Effector memory CD4-positive, alpha-beta T cell (primary cell): ENCODE measurements around the gene ZNF302.
"Not testable (repeated sequence)": the region's sequence is repeated elsewhere in the genome, so short reads cannot be mapped to it uniquely, and the experiment has no call there.

Source experiments
- DNase-seq, 3 donors: peaks; one replicate each; pipeline ENCODE4 v3.0.0-alpha.2; 2020
- H3K27ac ChIP-seq: 2 replicates; pipeline ENCODE4 v1.7.0; 2013; ENCODE audit warnings: mild to moderate bottlenecking, low read length, moderate library complexity; ENCODE audit not compliant: insufficient read depth, poor library complexity, severe bottlenecking
- H3K27me3 ChIP-seq: replicated peaks from 2 replicates; pipeline ENCODE4 v1.7.0; 2013; ENCODE audit warnings: mild to moderate bottlenecking, low read length; ENCODE audit not compliant: insufficient read depth, control insufficient read depth, poor library complexity, severe bottlenecking
- H3K36me3 ChIP-seq: 2 replicates; pipeline ENCODE4 v1.7.0; 2013; ENCODE audit warnings: mild to moderate bottlenecking, low read length, moderate library complexity; ENCODE audit not compliant: control insufficient read depth, insufficient read depth
- H3K4me1 ChIP-seq: 2 replicates; pipeline ENCODE4 v1.7.0; 2013; ENCODE audit warnings: low read length, mild to moderate bottlenecking; ENCODE audit not compliant: control insufficient read depth, insufficient read depth, poor library complexity, severe bottlenecking
- H3K4me3 ChIP-seq: 2 replicates; pipeline ENCODE4 v1.7.0; 2013; ENCODE audit warnings: low read length, low read depth, mild to moderate bottlenecking; ENCODE audit not compliant: insufficient read depth, poor library complexity, severe bottlenecking
- H3K9me3 ChIP-seq: 2 replicates; pipeline ENCODE4 v1.7.0; 2013; ENCODE audit warnings: mild to moderate bottlenecking, low read length, moderate library complexity; ENCODE audit not compliant: control insufficient read depth

The ZNF302 gene

DNA sequence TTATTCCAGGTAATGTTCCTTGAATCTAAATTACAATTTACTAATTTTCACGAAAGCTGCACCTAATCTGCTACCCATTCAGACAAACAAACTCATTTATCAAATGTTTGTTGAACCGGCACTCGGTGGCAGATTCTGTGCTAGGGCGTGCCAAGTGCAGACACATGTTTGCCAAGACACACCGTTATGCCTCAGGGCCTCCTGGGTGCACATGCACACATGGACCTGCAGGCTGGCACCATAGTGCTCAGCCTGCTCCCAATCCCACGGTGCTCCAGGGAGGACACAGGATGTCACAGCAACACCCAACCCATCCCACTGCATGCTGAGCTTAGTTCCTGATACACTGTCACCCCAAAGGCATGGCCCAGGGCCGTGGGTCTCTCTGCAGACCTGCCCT, 8.2 kb upstream of the ZNF302 start:
- H3K4me3 ChIP-seq, result no peak overlapping the region
- no peaks in the 10 kb centered on the region for H3K4me1 ChIP-seq
- no peaks in the 10 kb centered on the region for H3K9me3 ChIP-seq
- H3K27ac ChIP-seq, result no peak overlapping the region
- H3K36me3 ChIP-seq, result no peaks in the 10 kb centered on the region
- H3K27me3 ChIP-seq, result no peaks in the 10 kb centered on the region
- DNase-seq, result no peak

- Histone ChIP-seq H3K4me3 (no peak overlapping the region), H3K9me3 (no peaks in the 10 kb centered on the region), H3K27me3 (no peaks in the 10 kb centered on the region), H3K4me1 (peaks cover 6% of the 10 kb centered on the region), H3K27ac (no peak overlapping the region), H3K36me3 (no peaks in the 10 kb centered on the region)
- no peak for DNase-seq
Measured at GRCh38 chr19:34671972-34672371, 5.5 kb upstream of the ZNF302 start.

- H3K4me3 ChIP-seq, result no peak overlapping the region
- no peak for DNase-seq
- H3K9me3 ChIP-seq, result no peaks in the 10 kb centered on the region
- H3K27ac ChIP-seq, result no peak overlapping the region
- peaks cover 6% of the 10 kb centered on the region for H3K4me1 ChIP-seq
- H3K36me3 ChIP-seq, result no peaks in the 10 kb centered on the region
- no peaks in the 10 kb centered on the region for H3K27me3 ChIP-seq
Measured at GRCh38 chr19:34673590-34673989, 3.9 kb upstream of the ZNF302 start.

GRCh38 chr19:34675250-34675649, 2.2 kb upstream of the ZNF302 start:
- H3K36me3 ChIP-seq, result peaks cover 8% of the 10 kb centered on the region
- no peaks in the 10 kb centered on the region for H3K9me3 ChIP-seq
- H3K4me3 ChIP-seq, result no peak overlapping the region
- no peaks in the 10 kb centered on the region for H3K27me3 ChIP-seq
- peaks cover 6% of the 10 kb centered on the region for H3K4me1 ChIP-seq
- DNase-seq, result no peak
- no peak overlapping the region for H3K27ac ChIP-seq

DNA sequence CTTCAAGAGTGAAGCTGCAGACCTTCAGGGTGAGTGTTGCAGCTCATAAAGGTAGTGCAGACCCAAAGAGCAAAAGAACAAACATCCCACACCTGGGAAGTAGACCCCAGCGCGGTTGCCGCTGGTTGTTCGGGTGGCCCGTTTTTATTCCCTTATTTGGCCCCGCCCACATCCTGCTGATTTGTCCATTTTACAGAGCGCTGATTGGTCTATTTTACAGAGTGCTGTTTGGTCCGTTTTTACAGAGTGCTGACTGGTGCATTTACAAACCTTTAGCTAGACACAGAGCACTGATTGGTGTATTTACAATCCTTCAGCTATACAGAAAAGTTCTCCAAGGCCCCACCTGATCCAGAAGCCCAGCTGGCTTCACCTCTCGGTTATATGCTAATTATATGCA, 1.6 kb upstream of the ZNF302 start:
- Histone ChIP-seq H3K27me3 (no peaks in the 10 kb centered on the region), H3K4me3 (no peak overlapping the region), H3K9me3 (no peaks in the 10 kb centered on the region), H3K36me3 (peaks cover 8% of the 10 kb centered on the region), H3K27ac (no peak overlapping the region), H3K4me1 (peaks cover 6% of the 10 kb centered on the region)
- no peak for DNase-seq

- H3K27ac ChIP-seq, result peak within 1 kb of the TSS; percentile 82
- peaks cover 5% of the 10 kb centered on the region for H3K9me3 ChIP-seq
- DNase-seq, result no peak
- peaks cover 6% of the 10 kb centered on the region for H3K4me1 ChIP-seq
- peak within 1 kb of the TSS; percentile 80 for H3K4me3 ChIP-seq
- H3K36me3 ChIP-seq, result peaks cover 14% of the 10 kb centered on the region
- H3K27me3 ChIP-seq, result no peaks in the 10 kb centered on the region
Measured at GRCh38 chr19:34676697-34677385, 637 bp upstream of the ZNF302 start, which contains the start of gene SCGB2B2. Gene SCGB2B2 (minus strand): TSS chr19:34677159. CDS start chr19:34594563, 82,596 bp downstream.

- Histone ChIP-seq H3K36me3 (peaks cover 24% of the 10 kb centered on the region), H3K4me3 (peak overlapping the region; percentile 80), H3K27ac (peak overlapping the region; percentile 82), H3K27me3 (no peaks in the 10 kb centered on the region), H3K9me3 (peaks cover 5% of the 10 kb centered on the region), H3K4me1 (peaks cover 6% of the 10 kb centered on the region)
- no peak for DNase-seq
Measured at GRCh38 chr19:34678085-34678412, 571 bp downstream of the ZNF302 start.

- H3K27ac ChIP-seq, result no peak overlapping the region
- peaks cover 6% of the 10 kb centered on the region for H3K4me1 ChIP-seq
- no peaks in the 10 kb centered on the region for H3K27me3 ChIP-seq
- peaks cover 28% of the 10 kb centered on the region for H3K36me3 ChIP-seq
- peaks cover 5% of the 10 kb centered on the region for H3K9me3 ChIP-seq
- H3K4me3 ChIP-seq, result no peak overlapping the region
- DNase-seq, result no peak
Measured at GRCh38 chr19:34678421-34678820, 943 bp downstream of the ZNF302 start.

DNA sequence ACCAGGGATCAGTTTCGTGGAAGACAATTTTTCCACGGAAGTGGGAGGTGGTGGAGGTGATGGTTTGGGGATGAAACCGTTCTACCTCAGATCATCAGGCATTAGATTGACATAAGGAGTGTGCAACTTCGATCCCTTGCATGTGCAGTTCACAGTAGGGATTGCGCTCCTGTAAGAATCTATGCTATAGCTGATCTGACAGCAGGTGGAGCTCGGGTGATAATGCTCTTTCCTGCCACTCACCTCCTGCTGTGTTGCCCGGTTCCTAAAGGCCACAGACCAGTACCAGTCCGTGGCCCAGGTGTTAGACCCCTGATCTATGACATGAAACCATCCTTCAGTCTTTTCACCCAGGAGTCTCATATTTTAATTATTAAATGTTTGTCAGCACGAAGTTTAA, 4.0 kb downstream of the ZNF302 start:
- no peak overlapping the region for H3K27ac ChIP-seq
- peaks cover 36% of the 10 kb centered on the region for H3K36me3 ChIP-seq
- DNase-seq, result no peak
- H3K4me1 ChIP-seq, result peaks cover 4% of the 10 kb centered on the region
- no peak overlapping the region for H3K4me3 ChIP-seq
- H3K27me3 ChIP-seq, result no peaks in the 10 kb centered on the region
- H3K9me3 ChIP-seq, result peaks cover 16% of the 10 kb centered on the region

- Histone ChIP-seq H3K9me3 (peaks cover 27% of the 10 kb centered on the region), H3K36me3 (peaks cover 28% of the 10 kb centered on the region)
- H3K4me3 ChIP-seq, H3K27me3 ChIP-seq, H3K4me1 ChIP-seq, H3K27ac ChIP-seq, DNase-seq: not testable (repeated sequence)
Measured at GRCh38 chr19:34685266-34685665, 7.8 kb downstream of the ZNF302 start.
